ENCODE results near the gene ZBTB3.

Gene ZBTB3

GRCh38 chr11:62732830-62733229, 21.1 kb downstream of the ZBTB3 start:
- TF ChIP-seq CTCF (IDR thresholded peaks at IDR 0.05; ENCODE audit: borderline replicate concordance, insufficient read depth, low read depth, low read length) = no peak
- H3K4me3 ChIP-seq (ENCODE audit: low read depth, low read length) = no peak overlapping the region

GRCh38 chr11:62730076-62730475, 23.9 kb downstream of the ZBTB3 start:
- H3K4me3 ChIP-seq (ENCODE audit: low read depth, low read length) = peak overlapping the region; percentile 98

GRCh38 chr11:62728171-62728988, 25.6 kb downstream of the ZBTB3 start, which contains the start of gene TTC9C:
Gene TTC9C (plus strand): TSS chr11:62728486. CDS start chr11:62728849, 363 bp downstream.
- TF ChIP-seq CTCF (IDR thresholded peaks at IDR 0.05; ENCODE audit: borderline replicate concordance, insufficient read depth, low read depth, low read length) = no peak
- H3K4me3 ChIP-seq (ENCODE audit: low read depth, low read length) = peak within 1 kb of the TSS; percentile 98

GRCh38 chr11:62727872-62728170, 26.1 kb downstream of the ZBTB3 start:
- H3K4me3 ChIP-seq (ENCODE audit: low read depth, low read length) = peak overlapping the region; percentile 98
- no peak for TF ChIP-seq CTCF (IDR thresholded peaks at IDR 0.05; ENCODE audit: borderline replicate concordance, insufficient read depth, low read depth, low read length)

- H3K4me3 ChIP-seq (ENCODE audit: low read depth, low read length) = peak within 1 kb of the TSS; percentile 98
- TF ChIP-seq CTCF (IDR thresholded peaks at IDR 0.05; ENCODE audit: borderline replicate concordance, insufficient read depth, low read depth, low read length) = no peak
Observed at GRCh38 chr11:62727165-62727871, 26.6 kb downstream of the ZBTB3 start, which contains the start of gene HNRNPUL2. Gene HNRNPUL2 (minus strand): TSS chr11:62727457. CDS start chr11:62727156, 301 bp downstream.

- H3K4me3 ChIP-seq (ENCODE audit: low read depth, low read length) = peak overlapping the region; percentile 98
- no peak for TF ChIP-seq CTCF (IDR thresholded peaks at IDR 0.05; ENCODE audit: borderline replicate concordance, insufficient read depth, low read depth, low read length)
Observed at GRCh38 chr11:62726915-62727164, 27.1 kb downstream of the ZBTB3 start.

GRCh38 chr11:62726156-62726914, 27.6 kb downstream of the ZBTB3 start:
- H3K4me3 ChIP-seq (ENCODE audit: low read depth, low read length) = peak overlapping the region; percentile 98
- no peak for TF ChIP-seq CTCF (IDR thresholded peaks at IDR 0.05; ENCODE audit: borderline replicate concordance, insufficient read depth, low read depth, low read length)
